CD14-positive monocyte (primary cell): ENCODE measurements around the gene ZIC5. TPM values are rescaled to one million over a fixed set of nuclear protein-coding genes. Genes with fewer than 3 reads are reported as not detected.

Experiments used
- DNase-seq, 3 donors: peaks; one replicate each; pipeline ENCODE4 v3.0.0-alpha.2; 2011 to 2022
- H2AFZ ChIP-seq: 2 replicates; pipeline ENCODE4 v1.6.0; 2012; ENCODE audit warnings: mild to moderate bottlenecking, low read depth, low read length, inconsistent platforms; ENCODE audit not compliant: insufficient read depth, poor library complexity, severe bottlenecking
- H3K27ac ChIP-seq, 2 donors: 1 replicate in 1 of 2; 2 replicates in 1 of 2; pipeline ENCODE4 v1.5.1; 2012 to 2013; ENCODE audit warnings: low read length in 2 of 2, control low read depth in 1 of 2, inconsistent platforms in 1 of 2, low read depth in 1 of 2, mild to moderate bottlenecking in 1 of 2
- H3K27me3 ChIP-seq, 2 donors: one replicate each; pipeline versions ENCODE4 v1.6.0 to v1.6.1; 2011 to 2013; ENCODE audit warnings: low read length in 2 of 2; ENCODE audit not compliant: control insufficient read depth in 2 of 2, insufficient read depth in 2 of 2
- H3K36me3 ChIP-seq, 2 donors: replicated peaks in 1 of 2; 1 replicate in 1 of 2; 2 replicates in 1 of 2; pipeline versions ENCODE4 v1.5.1 to v1.6.1; 2012 to 2013; ENCODE audit warnings: low read length in 2 of 2, control low read depth in 1 of 2, inconsistent platforms in 1 of 2, mild to moderate bottlenecking in 1 of 2; ENCODE audit not compliant: insufficient read depth in 2 of 2, control insufficient read depth in 1 of 2
- H3K4me1 ChIP-seq, 2 donors: 1 replicate in 1 of 2; 2 replicates in 1 of 2; pipeline versions ENCODE4 v1.5.1 to v1.6.1; 2012 to 2013; ENCODE audit warnings: low read length in 2 of 2, control low read depth in 1 of 2, inconsistent platforms in 1 of 2, mild to moderate bottlenecking in 1 of 2, moderate library complexity in 1 of 2; ENCODE audit not compliant: insufficient read depth in 2 of 2, control insufficient read depth in 1 of 2
- H3K4me2 ChIP-seq: replicated peaks from 2 replicates; pipeline ENCODE3; 2012; ENCODE audit warnings: low read length, moderate library complexity, mild to moderate bottlenecking; ENCODE audit not compliant: poor library complexity, severe bottlenecking; ENCODE audit errors: extremely low read depth
- H3K4me3 ChIP-seq, 3 experiments: fragments of 200-600 bp in 1 of 3; sonication (generic) in 1 of 3; replicated peaks in 1 of 3; 1 replicate in 2 of 3; 2 replicates in 1 of 3; pipeline ENCODE4 v1.5.1; 2011 to 2013; ENCODE audit warnings: low read length in 3 of 3, mild to moderate bottlenecking in 3 of 3, control low read depth in 2 of 3, low read depth in 2 of 3, inconsistent platforms in 1 of 3, moderate library complexity in 1 of 3
- H3K79me2 ChIP-seq: 2 replicates; pipeline ENCODE4 v1.6.0; 2012; ENCODE audit warnings: mild to moderate bottlenecking, control low read depth, inconsistent platforms, low read length, moderate library complexity; ENCODE audit not compliant: insufficient read depth
- H3K9ac ChIP-seq: 2 replicates; pipeline ENCODE4 v1.6.0; 2017; ENCODE audit warnings: low read length, mild to moderate bottlenecking; ENCODE audit not compliant: insufficient read depth, poor library complexity, severe bottlenecking
- H3K9me3 ChIP-seq, 2 donors: replicated peaks in 1 of 2; 1 replicate in 1 of 2; 2 replicates in 1 of 2; pipeline versions ENCODE4 v1.5.1 to v1.6.1; 2012 to 2013; ENCODE audit warnings: low read length in 2 of 2, control low read depth in 1 of 2; ENCODE audit not compliant: control insufficient read depth in 1 of 2, insufficient read depth in 1 of 2
- H4K20me1 ChIP-seq: 2 replicates; pipeline ENCODE4 v1.6.0; 2012; ENCODE audit warnings: mild to moderate bottlenecking, low read length, control low read depth, moderate library complexity; ENCODE audit not compliant: insufficient read depth
- H3K27ac Mint-ChIP-seq, 7 donors: one replicate each; pipeline ENCODE4 v1.8.0; 2020; ENCODE audit warnings: mild to moderate bottlenecking in 7 of 7, mixed read lengths in 7 of 7, moderate library complexity in 6 of 7, inconsistent platforms in 2 of 7
- H3K27me3 Mint-ChIP-seq, 3 donors: one replicate each; pipeline ENCODE4 v1.8.0; 2021 to 2022; ENCODE audit warnings: low read depth in 3 of 3, mild to moderate bottlenecking in 3 of 3, mixed read lengths in 3 of 3, moderate library complexity in 3 of 3, inconsistent platforms in 1 of 3
- H3K36me3 Mint-ChIP-seq, 2 donors: one replicate each; pipeline ENCODE4 v1.8.0; 2020; ENCODE audit warnings: mixed read lengths in 2 of 2, inconsistent platforms in 1 of 2, mild to moderate bottlenecking in 1 of 2
- H3K4me1 Mint-ChIP-seq: one replicate; pipeline ENCODE4 v1.8.0; 2020; ENCODE audit warnings: mild to moderate bottlenecking, mixed read lengths
- H3K4me3 Mint-ChIP-seq, 2 donors: one replicate each; pipeline ENCODE4 v1.8.0; 2020; ENCODE audit warnings: mild to moderate bottlenecking in 2 of 2, mixed read lengths in 2 of 2, moderate library complexity in 1 of 2
- H3K9me3 Mint-ChIP-seq, 7 donors: one replicate each; pipeline ENCODE4 v1.8.0; 2020 to 2022; ENCODE audit warnings: mixed read lengths in 7 of 7, mild to moderate bottlenecking in 6 of 7, moderate library complexity in 6 of 7, inconsistent platforms in 2 of 7
- WGBS: methylation state at CpG from one replicate; pipeline ENCODE4 v1.1.5; 2013; ENCODE audit warnings: missing lambda C conversion rate; ENCODE audit not compliant: insufficient coverage; 5-methylcytosine and 5-hydroxymethylcytosine counted together
- intact Hi-C, 2 donors: fragments of 100-400 bp; cut with micrococcal nuclease; formaldehyde crosslinking; loops; one replicate each; pipeline versions ENCODE4 v1.15.0 to v1.15.1; 2023
- polyA plus RNA-seq, 3 donors: library from polyadenylated mRNA; depleted of rRNA in 1 of 3; unstranded in 2 of 3; stranded (reverse) in 1 of 3; fragments of 300-500 nt in 2 of 3; fragments of >200 nt in 1 of 3; fragmentation: Illumina TruSeq in 2 of 3; gene quantifications; 1 replicate in 2 of 3; 2 replicates in 1 of 3; pipeline ENCODE4 v1.2.3, GENCODE V29; 2012 to 2021
- TF ChIP-seq, protein P1 (sequence below): fragments of 200-600 bp; IDR thresholded peaks from one replicate; pipeline ENCODE4 v1.8.0; 2022; ENCODE audit warnings: antibody characterized with exemption, mild to moderate bottlenecking

ZIC5 gene
- polyA plus RNA-seq, 3 donors = not detected

DNA sequence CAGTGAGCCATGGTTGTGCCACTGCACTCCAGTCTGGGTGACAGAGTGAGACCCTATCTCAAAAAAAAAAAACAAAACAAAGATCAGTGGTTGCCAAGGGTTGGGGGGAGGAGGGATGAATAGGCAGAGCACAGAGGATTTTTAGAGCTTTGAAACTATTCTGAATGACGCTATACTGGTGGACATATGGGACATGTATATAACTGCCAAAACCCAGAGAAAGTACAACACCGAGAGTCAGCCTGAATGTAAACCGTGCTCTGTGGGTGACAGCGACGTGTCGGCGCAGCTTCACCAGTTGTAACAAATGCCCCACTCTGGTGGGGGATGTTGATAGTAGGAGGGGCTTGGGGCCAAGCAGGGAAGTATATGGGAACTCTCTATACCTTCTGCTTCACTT, 32.9 kb downstream of the ZIC5 start:
- Mint-ChIP-seq H3K27ac (no peak overlapping the region), H3K4me1 (no peaks in the 10 kb centered on the region), H3K4me3 (peak overlapping the region in 1 of 2 donors; percentile 21), H3K36me3 (no peaks in the 10 kb centered on the region), H3K27me3 (peaks cover 22 to 29% (median 23%) of the 10 kb centered on the region in 3 donors), H3K9me3 (peaks cover 0 to 5% (median 1%) of the 10 kb centered on the region in 7 donors)
- H2AFZ ChIP-seq = no peak overlapping the region
- H3K9ac ChIP-seq = no peak overlapping the region
- no peak for DNase-seq
- WGBS = 100% methylated on average over 2 of the region's 7 CpGs
- TF ChIP-seq, protein P1, sequence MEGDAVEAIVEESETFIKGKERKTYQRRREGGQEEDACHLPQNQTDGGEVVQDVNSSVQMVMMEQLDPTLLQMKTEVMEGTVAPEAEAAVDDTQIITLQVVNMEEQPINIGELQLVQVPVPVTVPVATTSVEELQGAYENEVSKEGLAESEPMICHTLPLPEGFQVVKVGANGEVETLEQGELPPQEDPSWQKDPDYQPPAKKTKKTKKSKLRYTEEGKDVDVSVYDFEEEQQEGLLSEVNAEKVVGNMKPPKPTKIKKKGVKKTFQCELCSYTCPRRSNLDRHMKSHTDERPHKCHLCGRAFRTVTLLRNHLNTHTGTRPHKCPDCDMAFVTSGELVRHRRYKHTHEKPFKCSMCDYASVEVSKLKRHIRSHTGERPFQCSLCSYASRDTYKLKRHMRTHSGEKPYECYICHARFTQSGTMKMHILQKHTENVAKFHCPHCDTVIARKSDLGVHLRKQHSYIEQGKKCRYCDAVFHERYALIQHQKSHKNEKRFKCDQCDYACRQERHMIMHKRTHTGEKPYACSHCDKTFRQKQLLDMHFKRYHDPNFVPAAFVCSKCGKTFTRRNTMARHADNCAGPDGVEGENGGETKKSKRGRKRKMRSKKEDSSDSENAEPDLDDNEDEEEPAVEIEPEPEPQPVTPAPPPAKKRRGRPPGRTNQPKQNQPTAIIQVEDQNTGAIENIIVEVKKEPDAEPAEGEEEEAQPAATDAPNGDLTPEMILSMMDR = no peak
- H3K27me3 ChIP-seq = peaks cover 0 to 3% of the 10 kb centered on the region in 2 donors
- no peaks in the 10 kb centered on the region for H3K9me3 ChIP-seq
- H3K4me2 ChIP-seq = no peak overlapping the region
- H3K36me3 ChIP-seq = no peaks in the 10 kb centered on the region
- no peaks in the 10 kb centered on the region for H4K20me1 ChIP-seq
- H3K4me3 ChIP-seq = no peak overlapping the region
- intact Hi-C loops = no loop called here
- H3K79me2 ChIP-seq = no peaks in the 10 kb centered on the region
- no peaks in the 10 kb centered on the region for H3K4me1 ChIP-seq
- H3K27ac ChIP-seq = no peak overlapping the region

DNA sequence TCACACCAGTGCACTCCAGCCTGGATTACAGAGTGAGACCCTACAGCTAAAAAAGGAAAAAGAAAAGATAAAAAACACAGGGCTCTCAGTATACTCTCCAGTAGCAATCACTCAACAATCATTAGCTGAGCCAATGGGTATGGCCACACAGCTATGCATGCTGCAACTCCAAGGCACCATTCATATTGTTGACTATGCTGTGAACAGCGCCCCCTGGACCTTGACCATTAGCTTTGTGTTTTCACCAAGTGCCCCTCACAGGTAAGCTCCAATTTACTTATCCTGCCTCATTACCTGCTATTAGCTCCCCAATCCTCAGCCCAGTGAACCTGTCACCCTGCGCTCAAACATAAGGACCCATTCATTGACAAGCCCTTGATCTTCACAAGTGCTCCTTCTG, 35.8 kb downstream of the ZIC5 start:
- Histone ChIP-seq H2AFZ (no peak overlapping the region), H3K4me1 (no peaks in the 10 kb centered on the region), H3K36me3 (no peaks in the 10 kb centered on the region), H3K27me3 (no peaks in the 10 kb centered on the region), H3K9ac (no peak overlapping the region), H3K9me3 (no peaks in the 10 kb centered on the region), H3K4me2 (no peak overlapping the region), H4K20me1 (no peaks in the 10 kb centered on the region), H3K27ac (no peak overlapping the region), H3K4me3 (no peak overlapping the region), H3K79me2 (no peaks in the 10 kb centered on the region)
- intact Hi-C loops = no loop called here
- WGBS = 88% methylated on average over 2 of the region's 2 CpGs
- H3K4me1 Mint-ChIP-seq = no peaks in the 10 kb centered on the region
- H3K4me3 Mint-ChIP-seq = no peak overlapping the region
- no peak overlapping the region for H3K27ac Mint-ChIP-seq
- TF ChIP-seq, protein P1 = no peak
- no peak for DNase-seq
- peaks cover 14 to 20% (median 16%) of the 10 kb centered on the region in 3 donors for H3K27me3 Mint-ChIP-seq
- peaks cover 0 to 9% (median 2%) of the 10 kb centered on the region in 7 donors for H3K9me3 Mint-ChIP-seq
- H3K36me3 Mint-ChIP-seq = no peaks in the 10 kb centered on the region
